ENCODE results near the gene ITIH5. TPM values are rescaled to one million over a fixed set of nuclear protein-coding genes. Genes with fewer than 3 reads are reported as not detected.
A peak's percentile ranks its signal among the peaks of the same experiment; 100 is the strongest.

The ITIH5 gene
- total and polyA plus RNA-seq, 2 donors = 97.6 to 113 TPM

DNA sequence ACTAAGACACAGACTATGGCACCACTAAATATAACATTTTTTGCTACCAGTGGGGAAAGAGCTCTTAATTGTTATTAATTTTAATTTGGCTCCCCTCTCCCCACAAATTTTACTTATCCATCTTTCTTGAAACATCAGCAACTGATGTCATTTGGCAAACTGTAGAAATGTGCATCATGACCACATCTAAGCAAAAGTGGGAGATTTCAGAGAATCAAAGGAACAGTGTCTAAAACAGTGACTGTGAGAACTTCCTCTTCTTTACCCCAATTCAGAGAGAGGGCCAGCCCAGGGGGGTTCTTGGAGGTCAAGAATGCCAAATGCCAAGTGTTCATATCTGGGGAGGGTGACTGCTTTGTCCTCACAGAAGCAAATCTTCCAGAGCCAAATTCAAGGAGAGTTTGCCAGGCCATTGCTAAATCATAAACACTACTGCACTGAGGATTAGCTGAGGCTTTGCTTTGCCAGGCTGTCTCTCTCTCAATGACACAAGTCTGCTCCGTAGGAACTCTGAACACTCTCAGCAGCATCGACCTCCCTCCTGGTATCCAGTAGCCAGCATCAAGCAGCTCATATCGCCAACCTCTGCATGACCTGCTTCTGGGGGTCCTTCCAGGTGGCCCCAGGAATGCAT is 65.6 kb downstream of the ITIH5 start:
- Histone ChIP-seq H3K36me3 (ENCODE audit: insufficient read depth) (no peaks in the 10 kb centered on the region), H3K4me3 (ENCODE audit: low read depth, low read length) (no peak overlapping the region), H3K4me1 (ENCODE audit: insufficient read depth) (peaks cover 3% of the 10 kb centered on the region), H3K27ac (ENCODE audit: low read depth) (peak overlapping the region; percentile 52)
- DNase-seq (ENCODE audit: extremely low spot score) = no peak
- WGBS = 17% methylated on average over 3 of the region's 3 CpGs

DNA sequence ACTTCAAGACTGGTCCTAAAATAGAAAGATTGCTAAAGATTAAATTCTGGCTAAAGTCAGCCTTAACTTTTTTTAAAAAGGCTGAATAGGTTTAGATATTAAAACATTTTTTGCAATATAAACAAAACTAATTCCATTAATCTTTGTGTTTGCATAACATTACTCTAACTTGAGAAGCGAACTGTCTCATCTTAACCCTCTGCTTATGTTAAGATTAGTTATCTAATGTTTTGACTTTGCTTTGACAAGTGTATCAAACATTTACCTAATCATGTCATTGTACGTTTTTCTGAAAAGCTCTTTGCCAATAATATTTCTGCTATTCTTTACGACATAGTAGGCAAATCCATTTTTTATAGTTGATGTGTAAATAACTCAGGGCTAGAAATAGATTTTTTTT is 68.0 kb downstream of the ITIH5 start:
- 32% methylated on average over 3 of the region's 3 CpGs for WGBS
- H3K4me1 ChIP-seq (ENCODE audit: insufficient read depth) = peaks cover 3% of the 10 kb centered on the region
- no peak overlapping the region for H3K4me3 ChIP-seq (ENCODE audit: low read depth, low read length)
- no peak overlapping the region for H3K27ac ChIP-seq (ENCODE audit: low read depth)
- DNase-seq (ENCODE audit: extremely low spot score) = no peak
- no peaks in the 10 kb centered on the region for H3K36me3 ChIP-seq (ENCODE audit: insufficient read depth)

- H3K27ac ChIP-seq (ENCODE audit: low read depth) = no peak overlapping the region
- H3K4me1 ChIP-seq (ENCODE audit: insufficient read depth) = peaks cover 3% of the 10 kb centered on the region
- H3K36me3 ChIP-seq (ENCODE audit: insufficient read depth) = no peaks in the 10 kb centered on the region
- DNase-seq (ENCODE audit: extremely low spot score) = no peak
- 87% methylated on average over 6 of the region's 6 CpGs for WGBS
- no peak overlapping the region for H3K4me3 ChIP-seq (ENCODE audit: low read depth, low read length)
Measured at GRCh38 chr10:7596356-7596755, 70.4 kb downstream of the ITIH5 start.

- no peak overlapping the region for H3K27ac ChIP-seq (ENCODE audit: low read depth)
Measured at GRCh38 chr10:7593905-7594304, 72.9 kb downstream of the ITIH5 start.

DNA sequence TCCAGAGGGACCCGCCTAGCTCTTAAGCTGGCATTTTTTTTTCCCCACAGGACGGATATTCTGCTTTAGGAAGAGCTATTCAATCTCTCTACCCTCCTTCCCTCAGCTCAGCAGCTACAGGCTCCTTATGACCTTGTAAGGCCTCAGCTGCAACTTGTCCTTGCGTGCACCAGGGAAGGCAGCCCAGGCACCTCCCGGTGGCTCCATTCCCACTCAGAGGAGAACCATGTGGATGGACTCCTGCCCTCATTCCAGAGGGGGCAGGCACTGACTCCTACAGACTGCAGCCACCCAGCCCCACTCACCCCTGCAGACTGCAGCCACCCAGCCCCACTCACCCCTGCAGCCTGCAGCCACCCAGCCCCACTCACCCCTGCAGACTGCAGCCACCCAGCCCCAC is 73.7 kb downstream of the ITIH5 start:
- DNase-seq (ENCODE audit: extremely low spot score) = no peak
- Histone ChIP-seq H3K4me3 (ENCODE audit: low read depth, low read length) (no peak overlapping the region), H3K36me3 (ENCODE audit: insufficient read depth) (no peaks in the 10 kb centered on the region), H3K27ac (ENCODE audit: low read depth) (no peak overlapping the region), H3K4me1 (ENCODE audit: insufficient read depth) (no peaks in the 10 kb centered on the region)
- WGBS = 22% methylated on average over 4 of the region's 4 CpGs

More at GRCh38 chr10:7593905-7594304, 72.9 kb downstream of the ITIH5 start:
- 43% methylated on average over 4 of the region's 4 CpGs for WGBS
- Histone ChIP-seq H3K4me3 (ENCODE audit: low read depth, low read length) (no peak overlapping the region), H3K4me1 (ENCODE audit: insufficient read depth) (no peaks in the 10 kb centered on the region), H3K36me3 (ENCODE audit: insufficient read depth) (no peaks in the 10 kb centered on the region)
- no peak for DNase-seq (ENCODE audit: extremely low spot score)

- WGBS = 64% methylated on average over 5 of the region's 5 CpGs
- Histone ChIP-seq H3K4me1 (ENCODE audit: insufficient read depth) (no peaks in the 10 kb centered on the region), H3K27ac (ENCODE audit: low read depth) (no peak overlapping the region), H3K4me3 (ENCODE audit: low read depth, low read length) (no peak overlapping the region), H3K36me3 (ENCODE audit: insufficient read depth) (no peaks in the 10 kb centered on the region)
- no peak for DNase-seq (ENCODE audit: extremely low spot score)
Measured at GRCh38 chr10:7592627-7593026, 74.1 kb downstream of the ITIH5 start.

GRCh38 chr10:7590271-7590670 is 76.5 kb downstream of the ITIH5 start:
- DNase-seq (ENCODE audit: extremely low spot score) = no peak
- Histone ChIP-seq H3K36me3 (ENCODE audit: insufficient read depth) (no peaks in the 10 kb centered on the region), H3K4me1 (ENCODE audit: insufficient read depth) (no peaks in the 10 kb centered on the region), H3K4me3 (ENCODE audit: low read depth, low read length) (no peak overlapping the region), H3K27ac (ENCODE audit: low read depth) (no peak overlapping the region)
- WGBS = 91% methylated on average over 9 of the region's 9 CpGs

DNA sequence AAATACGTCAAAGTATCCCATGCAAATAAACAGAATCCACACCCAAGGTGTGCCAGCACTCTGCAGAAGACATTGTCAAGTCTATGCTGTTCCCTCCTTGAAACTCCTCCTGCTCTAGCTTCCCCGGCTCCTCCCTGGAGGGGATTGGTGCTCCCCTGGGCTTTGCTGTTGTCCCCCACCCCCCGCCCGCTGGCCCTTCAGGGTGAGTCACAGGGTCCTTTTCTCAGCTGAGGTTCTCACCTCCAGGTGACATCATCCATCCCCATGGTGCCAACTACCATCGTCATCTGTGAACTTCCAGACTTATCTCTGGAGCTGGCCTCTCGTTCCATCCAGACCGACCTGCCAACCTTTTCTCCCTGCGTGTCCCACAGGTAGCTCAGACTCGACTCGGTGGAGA is 77.0 kb downstream of the ITIH5 start:
- H3K4me3 ChIP-seq (ENCODE audit: low read depth, low read length) = no peak overlapping the region
- H3K27ac ChIP-seq (ENCODE audit: low read depth) = no peak overlapping the region
- 89% methylated on average over 10 of the region's 10 CpGs for WGBS
- no peak for DNase-seq (ENCODE audit: extremely low spot score)
- no peaks in the 10 kb centered on the region for H3K36me3 ChIP-seq (ENCODE audit: insufficient read depth)
- H3K4me1 ChIP-seq (ENCODE audit: insufficient read depth) = no peaks in the 10 kb centered on the region

DNA sequence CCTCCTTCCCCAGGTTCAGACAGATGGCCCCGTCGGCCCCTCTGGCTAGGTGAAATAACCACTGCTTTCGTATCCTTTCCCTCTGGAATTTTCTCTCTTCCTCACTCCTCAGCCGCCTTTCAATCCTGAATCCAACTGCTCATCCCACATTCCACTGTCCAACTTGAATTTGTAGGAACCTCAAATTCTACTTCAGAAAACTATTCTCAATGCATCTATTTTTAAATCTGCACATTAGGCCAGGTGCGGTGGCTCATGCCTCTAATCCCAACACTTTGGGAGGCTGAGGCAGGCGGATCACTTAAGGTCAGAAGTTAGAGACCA is 78.9 kb downstream of the ITIH5 start:
- WGBS = 93% methylated on average over 6 of the region's 6 CpGs
- no peak for DNase-seq (ENCODE audit: extremely low spot score)
- H3K27ac ChIP-seq (ENCODE audit: low read depth) = no peak overlapping the region
- no peaks in the 10 kb centered on the region for H3K4me1 ChIP-seq (ENCODE audit: insufficient read depth)
- H3K4me3 ChIP-seq (ENCODE audit: low read depth, low read length) = no peak overlapping the region
- H3K36me3 ChIP-seq (ENCODE audit: insufficient read depth) = no peaks in the 10 kb centered on the region

GRCh38 chr10:7587168-7587864 is 79.5 kb downstream of the ITIH5 start:
- Histone ChIP-seq H3K4me3 (ENCODE audit: low read depth, low read length) (no peak overlapping the region), H3K27ac (ENCODE audit: low read depth) (no peak overlapping the region), H3K4me1 (ENCODE audit: insufficient read depth) (no peaks in the 10 kb centered on the region), H3K36me3 (ENCODE audit: insufficient read depth) (no peaks in the 10 kb centered on the region)
- 85% methylated on average over 13 of the region's 13 CpGs for WGBS
- DNase-seq (ENCODE audit: extremely low spot score) = no peak

- no peak overlapping the region for H3K4me3 ChIP-seq (ENCODE audit: low read depth, low read length)
- H3K36me3 ChIP-seq (ENCODE audit: insufficient read depth) = no peaks in the 10 kb centered on the region
- H3K27ac ChIP-seq (ENCODE audit: low read depth) = no peak overlapping the region
- no peaks in the 10 kb centered on the region for H3K4me1 ChIP-seq (ENCODE audit: insufficient read depth)
- WGBS = 90% methylated on average over 8 of the region's 8 CpGs
- no peak for DNase-seq (ENCODE audit: extremely low spot score)
Measured at GRCh38 chr10:7585228-7585627, 81.5 kb downstream of the ITIH5 start.

GRCh38 chr10:7583626-7584025 is 83.1 kb downstream of the ITIH5 start:
- H3K4me3 ChIP-seq (ENCODE audit: low read depth, low read length) = no peak overlapping the region
- H3K27ac ChIP-seq (ENCODE audit: low read depth) = no peak overlapping the region
- 57% methylated on average over 3 of the region's 3 CpGs for WGBS
- no peaks in the 10 kb centered on the region for H3K36me3 ChIP-seq (ENCODE audit: insufficient read depth)
- DNase-seq (ENCODE audit: extremely low spot score) = no peak
- no peaks in the 10 kb centered on the region for H3K4me1 ChIP-seq (ENCODE audit: insufficient read depth)

GRCh38 chr10:7580520-7580919 is 86.2 kb downstream of the ITIH5 start:
- WGBS = 72% methylated on average over 5 of the region's 5 CpGs
- H3K4me3 ChIP-seq (ENCODE audit: low read depth, low read length) = no peak overlapping the region

GRCh38 chr10:7579681-7580080 is 87.1 kb downstream of the ITIH5 start:
- 95% methylated on average over 25 of the region's 25 CpGs for WGBS
- no peak for DNase-seq (ENCODE audit: extremely low spot score)
- Histone ChIP-seq H3K4me3 (ENCODE audit: low read depth, low read length) (no peak overlapping the region), H3K4me1 (ENCODE audit: insufficient read depth) (no peaks in the 10 kb centered on the region), H3K36me3 (ENCODE audit: insufficient read depth) (no peaks in the 10 kb centered on the region), H3K27ac (ENCODE audit: low read depth) (no peak overlapping the region)

More at GRCh38 chr10:7580520-7580919, 86.2 kb downstream of the ITIH5 start:
- H3K36me3 ChIP-seq (ENCODE audit: insufficient read depth) = no peaks in the 10 kb centered on the region
- DNase-seq (ENCODE audit: extremely low spot score) = no peak
- no peak overlapping the region for H3K27ac ChIP-seq (ENCODE audit: low read depth)
- no peaks in the 10 kb centered on the region for H3K4me1 ChIP-seq (ENCODE audit: insufficient read depth)
